Measurements from ENCODE around the gene NFIC.

Gene NFIC

GRCh38 chr19:3357271-3357991, 9.0 kb upstream of the NFIC start:
- Histone ChIP-seq H4K91ac (ENCODE audit: low read length) (no peak overlapping the region), H2BK5ac (ENCODE audit: low read depth, low read length, poor library complexity, severe bottlenecking) (no peak overlapping the region), H2BK12ac (ENCODE audit: low read length in 2 of 2) (no peak overlapping the region), H3K9me3 (ENCODE audit: control insufficient read depth, low read length) (no peaks in the 10 kb centered on the region), H3K79me1 (replicated peaks; ENCODE audit: low read length, poor library complexity, severe bottlenecking) (peaks cover 5% of the 10 kb centered on the region), H3K27me3 (ENCODE audit: control insufficient read depth in 1 of 2, insufficient read depth in 1 of 2, low read length in 2 of 2) (peaks cover 0 to 6% of the 10 kb centered on the region in 2 experiments), H3K4me2 (ENCODE audit: low read length, poor library complexity, severe bottlenecking) (no peak overlapping the region), H2AFZ (ENCODE audit: low read depth, low read length) (no peak overlapping the region), H3K18ac (ENCODE audit: low read depth in 1 of 2, low read length in 2 of 2) (no peak overlapping the region), H3K14ac (ENCODE audit: low read length in 2 of 2) (no peak overlapping the region), H3K9ac (ENCODE audit: low read length) (no peak overlapping the region), H3K27ac (ENCODE audit: low read length, poor library complexity, severe bottlenecking) (no peak overlapping the region), H4K8ac (ENCODE audit: low read length) (no peak overlapping the region), H2BK15ac (ENCODE audit: low read depth, poor library complexity, severe bottlenecking) (no peak overlapping the region), H3K23ac (ENCODE audit: low read length in 2 of 2) (no peak overlapping the region), H2AK5ac (ENCODE audit: low read length, severe bottlenecking) (no peak overlapping the region), H3K4ac (ENCODE audit: low read depth in 1 of 2, low read length in 2 of 2) (no peak overlapping the region), H3K4me3 (ENCODE audit: insufficient read depth in 1 of 2, low read depth in 1 of 2, low read length in 2 of 2) (no peak overlapping the region), H2BK120ac (ENCODE audit: low read depth, low read length) (no peak overlapping the region), H3K36me3 (ENCODE audit: control insufficient read depth in 1 of 2, insufficient read depth in 2 of 2, low read depth in 1 of 2, low read length in 2 of 2) (peaks cover 0 to 4% of the 10 kb centered on the region in 2 experiments), H3K4me1 (ENCODE audit: control insufficient read depth, insufficient read depth, low read depth, low read length) (peaks cover 28% of the 10 kb centered on the region)
- no peak for DNase-seq
- WGBS: 37% methylated on average over 10 of the region's 16 CpGs

- peak overlapping the region in 1 of 2 experiments; percentile 48 for H3K14ac ChIP-seq (ENCODE audit: low read length in 2 of 2)
- peak overlapping the region in 1 of 2 experiments; percentile 81 for H3K18ac ChIP-seq (ENCODE audit: low read depth in 1 of 2, low read length in 2 of 2)
- H2AK5ac ChIP-seq (ENCODE audit: low read length, severe bottlenecking): no peak overlapping the region
- no peak overlapping the region for H2BK15ac ChIP-seq (ENCODE audit: low read depth, poor library complexity, severe bottlenecking)
- no peak overlapping the region for H4K8ac ChIP-seq (ENCODE audit: low read length)
- H3K27ac ChIP-seq (ENCODE audit: low read length, poor library complexity, severe bottlenecking): no peak overlapping the region
- no peak overlapping the region for H2BK120ac ChIP-seq (ENCODE audit: low read depth, low read length)
- H3K36me3 ChIP-seq (ENCODE audit: control insufficient read depth in 1 of 2, insufficient read depth in 2 of 2, low read depth in 1 of 2, low read length in 2 of 2): peaks cover 0 to 4% of the 10 kb centered on the region in 2 experiments
- peak overlapping the region; percentile 10 for H2AFZ ChIP-seq (ENCODE audit: low read depth, low read length)
- no peak overlapping the region for H3K4me3 ChIP-seq (ENCODE audit: insufficient read depth in 1 of 2, low read depth in 1 of 2, low read length in 2 of 2)
- H2BK12ac ChIP-seq (ENCODE audit: low read length in 2 of 2): peak overlapping the region in 1 of 2 experiments; percentile 42
- no peak overlapping the region for H4K91ac ChIP-seq (ENCODE audit: low read length)
- no peak overlapping the region for H3K9ac ChIP-seq (ENCODE audit: low read length)
- peaks cover 0 to 6% of the 10 kb centered on the region in 2 experiments for H3K27me3 ChIP-seq (ENCODE audit: control insufficient read depth in 1 of 2, insufficient read depth in 1 of 2, low read length in 2 of 2)
- peak overlapping the region in 1 of 2 experiments; percentile 14 for H3K4ac ChIP-seq (ENCODE audit: low read depth in 1 of 2, low read length in 2 of 2)
- peaks cover 28% of the 10 kb centered on the region for H3K4me1 ChIP-seq (ENCODE audit: control insufficient read depth, insufficient read depth, low read depth, low read length)
- no peak overlapping the region for H2BK5ac ChIP-seq (ENCODE audit: low read depth, low read length, poor library complexity, severe bottlenecking)
- H3K23ac ChIP-seq (ENCODE audit: low read length in 2 of 2): no peak overlapping the region
- peak overlapping the region; percentile 99 for H3K4me2 ChIP-seq (ENCODE audit: low read length, poor library complexity, severe bottlenecking)
- H3K79me1 ChIP-seq (replicated peaks; ENCODE audit: low read length, poor library complexity, severe bottlenecking): peaks cover 5% of the 10 kb centered on the region
- WGBS: 5% methylated on average over 20 of the region's 38 CpGs
- H3K9me3 ChIP-seq (ENCODE audit: control insufficient read depth, low read length): no peaks in the 10 kb centered on the region
- no peak for DNase-seq
These were observed 8.2 kb upstream of the NFIC start for GRCh38 chr19:3357992-3358688.

- 8% methylated on average over 25 of the region's 27 CpGs for WGBS
- Histone ChIP-seq H3K36me3 (ENCODE audit: control insufficient read depth in 1 of 2, insufficient read depth in 2 of 2, low read depth in 1 of 2, low read length in 2 of 2) (peaks cover 0 to 4% of the 10 kb centered on the region in 2 experiments), H3K27me3 (ENCODE audit: control insufficient read depth in 1 of 2, insufficient read depth in 1 of 2, low read length in 2 of 2) (peaks cover 0 to 6% of the 10 kb centered on the region in 2 experiments), H4K91ac (ENCODE audit: low read length) (peak overlapping the region; percentile 19), H2BK120ac (ENCODE audit: low read depth, low read length) (peak overlapping the region; percentile 64), H4K8ac (ENCODE audit: low read length) (peak overlapping the region; percentile 55), H3K18ac (ENCODE audit: low read depth in 1 of 2, low read length in 2 of 2) (peak overlapping the region; percentile 11 to 81), H3K23ac (ENCODE audit: low read length in 2 of 2) (peak overlapping the region in 1 of 2 experiments; percentile 16), H3K4ac (ENCODE audit: low read depth in 1 of 2, low read length in 2 of 2) (peak overlapping the region in 1 of 2 experiments; percentile 81), H3K4me1 (ENCODE audit: control insufficient read depth, insufficient read depth, low read depth, low read length) (peaks cover 29% of the 10 kb centered on the region), H2BK12ac (ENCODE audit: low read length in 2 of 2) (peak overlapping the region in 1 of 2 experiments; percentile 66), H3K4me2 (ENCODE audit: low read length, poor library complexity, severe bottlenecking) (peak overlapping the region; percentile 99), H3K9ac (ENCODE audit: low read length) (peak overlapping the region; percentile 69), H2BK5ac (ENCODE audit: low read depth, low read length, poor library complexity, severe bottlenecking) (no peak overlapping the region), H3K4me3 (ENCODE audit: insufficient read depth in 1 of 2, low read depth in 1 of 2, low read length in 2 of 2) (peak overlapping the region; percentile 80 to 86), H2AFZ (ENCODE audit: low read depth, low read length) (peak overlapping the region; percentile 39), H3K27ac (ENCODE audit: low read length, poor library complexity, severe bottlenecking) (no peak overlapping the region), H2BK15ac (ENCODE audit: low read depth, poor library complexity, severe bottlenecking) (no peak overlapping the region), H3K9me3 (ENCODE audit: control insufficient read depth, low read length) (no peaks in the 10 kb centered on the region), H2AK5ac (ENCODE audit: low read length, severe bottlenecking) (no peak overlapping the region), H3K14ac (ENCODE audit: low read length in 2 of 2) (peak overlapping the region in 1 of 2 experiments; percentile 99), H3K79me1 (replicated peaks; ENCODE audit: low read length, poor library complexity, severe bottlenecking) (peaks cover 5% of the 10 kb centered on the region)
- no peak for DNase-seq
These were observed 7.7 kb upstream of the NFIC start for GRCh38 chr19:3358689-3359014.

Measured in mesenchymal stem cell (in vitro differentiated cells and primary cell).